Lower leg skin (tissue), 3 donors: ENCODE results near the gene FCGR2B.
"Not testable (repeated sequence)": the region's sequence is repeated elsewhere in the genome, so short reads cannot be mapped to it uniquely, and the experiment has no call there.

ENCODE experiments used
- CTCF ChIP-seq, 3 donors: fragments of 450-650 bp; IDR thresholded peaks; one replicate each; pipeline ENCODE4 v1.5.1; 2016; ENCODE audit warnings: antibody characterized with exemption in 3 of 3, mild to moderate bottlenecking in 3 of 3, moderate library complexity in 2 of 3
- POLR2A ChIP-seq, 2 donors: fragments of 450-650 bp; IDR thresholded peaks; one replicate each; pipeline ENCODE4 v1.6.1; 2016 to 2017; ENCODE audit warnings: antibody characterized with exemption in 2 of 2, mild to moderate bottlenecking in 1 of 2, moderate library complexity in 1 of 2

GRCh38 chr1:161620399-161620798 is 42.5 kb upstream of the FCGR2B start:
- TF ChIP-seq CTCF, POLR2A (IDR thresholded peaks at IDR 0.05): not testable (repeated sequence)
